ENCODE data around the gene CENPT. TPM values are rescaled to one million over a fixed set of nuclear protein-coding genes. Genes with fewer than 3 reads are reported as not detected.

Gene CENPT
- total and polyA plus RNA-seq, 2 donors (not counting 3 experiments of a cell fraction or from before 2014, with no cell fraction given): 60.3 to 61.3 TPM

DNA sequence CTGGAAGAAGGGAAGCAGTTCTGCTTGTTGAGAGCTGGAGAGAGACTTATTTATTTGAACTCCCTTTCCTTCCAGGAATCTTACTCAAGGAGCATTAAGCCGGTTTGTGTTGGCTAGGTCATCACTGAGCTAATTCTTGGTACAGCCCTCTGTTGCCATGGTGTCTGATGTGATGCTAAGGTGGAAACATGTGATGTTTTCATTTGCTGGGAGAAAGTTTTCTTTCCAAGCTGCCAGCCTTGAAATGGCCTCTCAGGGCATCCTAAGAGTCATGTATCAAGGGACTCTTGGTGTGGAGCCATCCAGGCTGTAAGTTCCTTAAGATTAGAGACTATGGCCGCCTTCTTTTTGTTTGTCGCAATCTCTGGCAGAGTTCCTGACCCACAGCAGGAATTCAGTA is 49.7 kb upstream of the CENPT start:
- H3K27me3 ChIP-seq (ENCODE audit: control insufficient read depth in 2 of 2, insufficient read depth in 2 of 2, low read length in 2 of 2): no peaks in the 10 kb centered on the region
- dilution Hi-C loops (cut with MboI; ENCODE audit: extremely low pct_ligation_motif_present, low sequenced_read_pairs) (no loop called here), intact Hi-C loops (cut with micrococcal nuclease) (no loop called here)
- no peak overlapping the region for H3K27ac ChIP-seq (ENCODE audit: insufficient read depth, low read depth, low read length)
- no peak overlapping the region for H2AFZ ChIP-seq (ENCODE audit: low read depth, low read length)
- no peak overlapping the region for H3K4me3 ChIP-seq (replicated peaks in 1 of 3; ENCODE audit: insufficient read depth in 1 of 3, low read depth in 1 of 3, low read length in 3 of 3)
- BruUV-seq (replicated peaks): no TSS peak
- H3K9me3 ChIP-seq (replicated peaks; ENCODE audit: control insufficient read depth, insufficient read depth, low read length): no peaks in the 10 kb centered on the region
- H3K9ac ChIP-seq (replicated peaks; ENCODE audit: extremely low read depth, insufficient read depth, low read length): no peak overlapping the region
- FAIRE-seq: no peak
- H3K4me2 ChIP-seq (ENCODE audit: insufficient read depth, low read length): no peak overlapping the region
- H3K4me1 ChIP-seq (ENCODE audit: control insufficient read depth, extremely low read depth, insufficient read depth, low read length): peaks cover 21% of the 10 kb centered on the region
- H4K20me1 ChIP-seq (replicated peaks; ENCODE audit: control insufficient read depth, extremely low read depth, insufficient read depth, low read length): no peaks in the 10 kb centered on the region
- DNase-seq (ENCODE audit: low read depth, low spot score): peak; percentile 95
- H3K79me2 ChIP-seq (ENCODE audit: control insufficient read depth, insufficient read depth, low read length): peaks cover 31% of the 10 kb centered on the region
- no peaks in the 10 kb centered on the region for H3K9me1 ChIP-seq (replicated peaks; ENCODE audit: control insufficient read depth, extremely low read depth, insufficient read depth, low read length)
- TF ChIP-seq, protein P1, sequence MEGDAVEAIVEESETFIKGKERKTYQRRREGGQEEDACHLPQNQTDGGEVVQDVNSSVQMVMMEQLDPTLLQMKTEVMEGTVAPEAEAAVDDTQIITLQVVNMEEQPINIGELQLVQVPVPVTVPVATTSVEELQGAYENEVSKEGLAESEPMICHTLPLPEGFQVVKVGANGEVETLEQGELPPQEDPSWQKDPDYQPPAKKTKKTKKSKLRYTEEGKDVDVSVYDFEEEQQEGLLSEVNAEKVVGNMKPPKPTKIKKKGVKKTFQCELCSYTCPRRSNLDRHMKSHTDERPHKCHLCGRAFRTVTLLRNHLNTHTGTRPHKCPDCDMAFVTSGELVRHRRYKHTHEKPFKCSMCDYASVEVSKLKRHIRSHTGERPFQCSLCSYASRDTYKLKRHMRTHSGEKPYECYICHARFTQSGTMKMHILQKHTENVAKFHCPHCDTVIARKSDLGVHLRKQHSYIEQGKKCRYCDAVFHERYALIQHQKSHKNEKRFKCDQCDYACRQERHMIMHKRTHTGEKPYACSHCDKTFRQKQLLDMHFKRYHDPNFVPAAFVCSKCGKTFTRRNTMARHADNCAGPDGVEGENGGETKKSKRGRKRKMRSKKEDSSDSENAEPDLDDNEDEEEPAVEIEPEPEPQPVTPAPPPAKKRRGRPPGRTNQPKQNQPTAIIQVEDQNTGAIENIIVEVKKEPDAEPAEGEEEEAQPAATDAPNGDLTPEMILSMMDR (IDR thresholded peaks at IDR 0.05; ENCODE audit: extremely low read depth in 1 of 2, insufficient read depth in 1 of 2, low read depth in 1 of 2, low read length in 2 of 2): no peak
- TF ChIP-seq POLR2AphosphoS5 (IDR thresholded peaks at IDR 0.05; ENCODE audit: insufficient read depth, low read depth, low read length): no peak
- TF ChIP-seq GATA2 (IDR thresholded peaks at IDR 0.05; ENCODE audit: insufficient read depth, insufficient read length, low read depth, low read length): no peak
- TF ChIP-seq, protein P2, sequence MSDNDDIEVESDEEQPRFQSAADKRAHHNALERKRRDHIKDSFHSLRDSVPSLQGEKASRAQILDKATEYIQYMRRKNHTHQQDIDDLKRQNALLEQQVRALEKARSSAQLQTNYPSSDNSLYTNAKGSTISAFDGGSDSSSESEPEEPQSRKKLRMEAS (IDR thresholded peaks at IDR 0.05; ENCODE audit: insufficient read depth, insufficient read length): no peak
- no peak for TF ChIP-seq EZH2 (IDR thresholded peaks at IDR 0.05; ENCODE audit: borderline replicate concordance, low read depth, low read length, severe bottlenecking)
- TF ChIP-seq MYC (IDR thresholded peaks at IDR 0.05; ENCODE audit: low read depth, low read length): no peak
- no peak for TF ChIP-seq POLR2A (IDR thresholded peaks at IDR 0.05; ENCODE audit: low read depth, low read length)
- TF ChIP-seq FOS (IDR thresholded peaks at IDR 0.05; ENCODE audit: borderline replicate concordance, insufficient read depth, low read length): no peak
- no peak for TF ChIP-seq JUN (IDR thresholded peaks at IDR 0.05; ENCODE audit: borderline replicate concordance, insufficient read depth, insufficient read length, low read depth)
- CTCF ChIA-PET: interaction anchor here (0.5 to 2.3 kb wide), 9 partner anchors 8 to 572 kb away, joined by 3 to 14 read pairs (median 5); partner anchors contain the start of gene NRN1L
- peaks cover 0 to 2% of the 10 kb centered on the region in 2 experiments for H3K36me3 ChIP-seq (ENCODE audit: control insufficient read depth in 2 of 2, extremely low read depth in 1 of 2, insufficient read depth in 2 of 2, low read length in 2 of 2)
- POLR2A ChIA-PET: no interaction called here
